Fibroblast of pulmonary artery (primary cell): ENCODE data around the gene STRIT1.
"Not testable (repeated sequence)": the region's sequence is repeated elsewhere in the genome, so short reads cannot be mapped to it uniquely, and the experiment has no call there.

Experiments
- DNase-seq: peaks from one replicate; pipeline ENCODE4 v3.0.0-alpha.2; 2010; ENCODE audit warnings: low read depth
- H3K4me3 ChIP-seq: replicated peaks from 2 replicates; pipeline ENCODE4 v1.5.1; 2011; ENCODE audit warnings: low read depth, mild to moderate bottlenecking, control low read depth, low read length, moderate library complexity
- CTCF ChIP-seq: IDR thresholded peaks from 2 replicates; pipeline ENCODE4 v1.5.1; 2011; ENCODE audit warnings: mild to moderate bottlenecking, control low read depth, low read length, inconsistent platforms; ENCODE audit errors: missing control alignments

Gene STRIT1

DNA sequence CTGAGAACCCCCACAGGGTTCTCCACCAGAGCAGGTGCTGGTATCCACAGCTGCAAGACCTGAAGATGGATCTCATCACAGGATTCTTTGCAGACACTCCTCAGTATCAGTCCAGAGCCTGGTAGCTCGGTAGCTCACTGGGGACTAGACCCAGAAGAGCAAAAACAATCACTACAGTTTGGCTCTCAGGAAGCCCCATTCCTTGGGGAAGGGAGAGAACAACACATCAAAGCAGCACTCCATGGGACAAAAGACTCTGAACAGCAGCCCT is 22.2 kb downstream of the STRIT1 start:
- H3K4me3 ChIP-seq = no peak overlapping the region
- no peak for TF ChIP-seq CTCF

GRCh38 chr3:155270485-155271342 is 22.8 kb downstream of the STRIT1 start:
- no peak for TF ChIP-seq CTCF
- H3K4me3 ChIP-seq = no peak overlapping the region
- peak; percentile 10 for DNase-seq

More for the DNA sequence above, 22.2 kb downstream of the STRIT1 start:
- no peak for DNase-seq

GRCh38 chr3:155270063-155270462 is 23.4 kb downstream of the STRIT1 start:
- H3K4me3 ChIP-seq = no peak overlapping the region
- TF ChIP-seq CTCF = no peak
- DNase-seq = no peak

- DNase-seq, H3K4me3 ChIP-seq: not testable (repeated sequence)
Measured at GRCh38 chr3:155262855-155263254, 30.6 kb downstream of the STRIT1 start.

DNA sequence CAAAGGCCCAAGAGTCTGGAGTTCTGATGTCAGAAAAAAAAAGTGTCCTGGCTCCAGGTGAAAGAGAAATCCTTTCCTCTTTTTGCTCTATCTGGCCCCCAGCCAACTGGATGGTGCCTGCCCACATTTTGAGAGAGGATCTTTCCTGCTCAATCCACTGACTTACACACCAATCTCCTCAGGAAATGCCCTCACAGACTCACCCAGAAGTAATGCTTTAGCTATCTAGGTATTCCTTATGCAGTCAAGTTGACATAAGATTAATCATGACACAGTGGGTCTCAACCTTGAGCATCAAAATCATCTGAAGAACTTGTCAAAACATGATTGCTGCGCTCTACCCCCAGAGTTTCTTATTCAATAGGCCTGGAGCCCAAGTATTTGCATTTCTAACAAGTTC is 31.2 kb downstream of the STRIT1 start:
- DNase-seq = no peak

GRCh38 chr3:155254445-155254844 is 39.0 kb downstream of the STRIT1 start:
- TF ChIP-seq CTCF = no peak
- DNase-seq = no peak
- H3K4me3 ChIP-seq = no peak overlapping the region

More for the DNA sequence above, 31.2 kb downstream of the STRIT1 start:
- H3K4me3 ChIP-seq = no peak overlapping the region
- TF ChIP-seq CTCF = no peak

- DNase-seq = peak; percentile 72
- no peak for TF ChIP-seq CTCF
- H3K4me3 ChIP-seq = no peak overlapping the region
Measured at GRCh38 chr3:155252535-155252934, 40.9 kb downstream of the STRIT1 start.
